K562 (cell line): ENCODE data around the gene SEPHS2. TPM values are rescaled to one million over a fixed set of nuclear protein-coding genes. Genes with fewer than 3 reads are reported as not detected.

Experiments used
- CBX2 ChIP-seq: fragments of 200-600 bp; sonication (generic); IDR thresholded peaks from one replicate; pipeline ENCODE4 v1.6.1; 2012; ENCODE audit warnings: mild to moderate bottlenecking, low read length, inconsistent platforms; ENCODE audit not compliant: insufficient read depth, poor library complexity, severe bottlenecking
- CEBPB ChIP-seq: fragments of 450-650 bp; IDR thresholded peaks from 2 replicates; pipeline ENCODE4 v1.6.1; 2016; ENCODE audit warnings: missing genetic modification characterization, missing compliant biosample characterization
- DACH1 ChIP-seq: fragments of 450-650 bp; IDR thresholded peaks from 2 replicates; pipeline ENCODE4 v1.6.1; 2018; ENCODE audit not compliant: partially characterized antibody
- DIDO1 ChIP-seq: fragments of 450-650 bp; IDR thresholded peaks from 2 replicates; pipeline ENCODE4 v1.6.1; 2016; ENCODE audit warnings: low read depth, missing biosample characterization, missing genetic modification characterization
- FOXK1 ChIP-seq: sonication (generic); formaldehyde crosslinking; IDR thresholded peaks from 2 replicates; pipeline ENCODE4 v1.8.0; 2022; ENCODE audit warnings: missing genetic modification reagents, mild to moderate bottlenecking, borderline replicate concordance
- GABPA ChIP-seq: fragments of 200-800 bp; sonication (Bioruptor generic); conservative IDR thresholded peaks from 2 replicates; pipeline ENCODE4 v1.6.1; 2016; ENCODE audit warnings: low read depth, missing genetic modification characterization, missing compliant biosample characterization
- GTF2F1 ChIP-seq: IDR thresholded peaks from 2 replicates; pipeline ENCODE4 v1.6.1; 2011; ENCODE audit warnings: low read depth, low read length, improper control_type of control experiment
- HBP1 ChIP-seq: fragments of 450-650 bp; formaldehyde crosslinking; IDR thresholded peaks from 2 replicates; pipeline ENCODE4 v1.4.0; 2022; ENCODE audit warnings: missing genetic modification characterization
- HLTF ChIP-seq: fragments of 450-650 bp; IDR thresholded peaks from 2 replicates; pipeline ENCODE4 v1.6.1; 2016
- HOMEZ ChIP-seq: fragments of 250-450 bp; sonication (Bioruptor Pico); IDR thresholded peaks from 2 replicates; pipeline ENCODE4 v1.4.0; 2020; ENCODE audit warnings: mild to moderate bottlenecking, moderate library complexity
- MEF2A ChIP-seq: IDR thresholded peaks from 2 replicates; pipeline ENCODE4 v1.6.1; 2011; ENCODE audit warnings: low read depth, mild to moderate bottlenecking, low read length, moderate library complexity; ENCODE audit not compliant: control insufficient read depth
- NBN ChIP-seq: fragments of 450-650 bp; IDR thresholded peaks from 2 replicates; pipeline ENCODE4 v1.6.1; 2016; ENCODE audit warnings: low read depth, mild to moderate bottlenecking
- NFATC3 ChIP-seq: fragments of 450-650 bp; IDR thresholded peaks from 2 replicates; pipeline ENCODE4 v1.6.1; 2017; ENCODE audit warnings: mild to moderate bottlenecking
- NFIX ChIP-seq: fragments of 250-450 bp; sonication (Bioruptor Pico); IDR thresholded peaks from 2 replicates; pipeline ENCODE4 v1.4.0; 2020; ENCODE audit warnings: low read depth, mild to moderate bottlenecking, moderate library complexity
- NONO ChIP-seq, 2 experiments: fragments of 200-400 bp in 1 of 2; fragments of 450-650 bp in 1 of 2; formaldehyde crosslinking in 1 of 2; IDR thresholded peaks; 2 replicates each; pipeline ENCODE4 v1.6.1; 2017; ENCODE audit warnings: low read depth in 2 of 2, mild to moderate bottlenecking in 2 of 2, moderate library complexity in 2 of 2, low read length in 1 of 2
- NRF1 ChIP-seq, 2 experiments: fragments of 450-650 bp; IDR thresholded peaks in 1 of 2; conservative IDR thresholded peaks in 1 of 2; 2 replicates each; pipeline ENCODE4 v1.6.1; 2014; ENCODE audit warnings: mild to moderate bottlenecking in 2 of 2
- POLR2B ChIP-seq: fragments of 450-650 bp; IDR thresholded peaks from 2 replicates; pipeline ENCODE4 v1.6.1; 2018; ENCODE audit warnings: low read depth; ENCODE audit not compliant: partially characterized antibody
- RCOR1 ChIP-seq, 2 experiments: IDR thresholded peaks; 2 replicates each; pipeline ENCODE4 v1.6.1; 2012; ENCODE audit warnings: low read depth in 2 of 2, low read length in 2 of 2, borderline replicate concordance in 1 of 2, improper control_type of control experiment in 1 of 2
- SRSF7 ChIP-seq: fragments of 200-400 bp; formaldehyde crosslinking; optimal IDR thresholded peaks from 2 replicates; pipeline ENCODE3; 2017; ENCODE audit warnings: mild to moderate bottlenecking, low read depth, low read length
- XRCC3 ChIP-seq: fragments of 450-650 bp; IDR thresholded peaks from 2 replicates; pipeline ENCODE4 v1.6.1; 2017; ENCODE audit warnings: mild to moderate bottlenecking, moderate library complexity
- XRCC5 ChIP-seq: fragments of 200-400 bp; formaldehyde crosslinking; IDR thresholded peaks from 2 replicates; pipeline ENCODE4 v1.6.1; 2017; ENCODE audit warnings: low read depth, mild to moderate bottlenecking, low read length
- ZEB2 ChIP-seq: fragments of 450-650 bp; IDR thresholded peaks from 2 replicates; pipeline ENCODE4 v1.6.1; 2016
- ZNF146 ChIP-seq: IDR thresholded peaks from one replicate; pipeline ENCODE4 v1.6.1; 2018; ENCODE audit warnings: missing compliant biosample characterization; ENCODE audit not compliant: unreplicated experiment
- ZNF444 ChIP-seq: fragments of 250-450 bp; sonication (Bioruptor Pico); IDR thresholded peaks from 2 replicates; pipeline ENCODE4 v1.4.0; 2020; ENCODE audit warnings: mild to moderate bottlenecking, moderate library complexity
- ZNF449 ChIP-seq: fragments of 250-450 bp; sonication (Bioruptor Pico); IDR thresholded peaks from 2 replicates; pipeline ENCODE4 v1.8.0; 2022; ENCODE audit warnings: moderate library complexity, mild to moderate bottlenecking, inconsistent platforms
- polyA plus RNA-seq, 8 experiments: library from polyadenylated mRNA; depleted of rRNA in 4 of 8; stranded (reverse) in 5 of 8; unstranded in 3 of 8; fragments of >200 nt; fragmentation: Nextera tagmentation in 2 of 8; fragmentation: Illumina TruSeq in 1 of 8; extraction: Ambion mirVana in 2 of 8; extraction: Trizol in 1 of 8; gene quantifications; 2 replicates each; pipeline versions ENCODE4 v1.2.1 to v1.2.3, GENCODE V29; 2011 to 2014; ENCODE audit warnings: inconsistent platforms in 1 of 8, missing spikeins in 1 of 8
- total RNA-seq, 7 experiments: library from RNA; depleted of rRNA in 6 of 7; stranded (reverse); fragments of >200 nt in 6 of 7; fragmentation: Illumina TruSeq in 2 of 7; extraction: Trizol in 2 of 7; gene quantifications; 2 replicates each; pipeline versions ENCODE4 v1.2.1 to v1.2.3, GENCODE V29; 2011 to 2021; ENCODE audit warnings: low replicate concordance in 1 of 7

The SEPHS2 gene
- total and polyA plus RNA-seq, 9 of the 15 experiments (the other 6 are each of a cell fraction or from before 2014, with no cell fraction given) = 20.9 to 90.6 (median 43.4) TPM

GRCh38 chr16:30445408-30446202, at the start of gene SEPHS2 (continued):
- TF ChIP-seq HOMEZ (CRISPR knock-in tag) (no peak), HLTF (no peak), HBP1 (CRISPR knock-in tag) (no peak), FOXK1 (peak; percentile 91; the same call in 1 of the 2 replicates), GABPA (tag) (peak; percentile 84), ZNF444 (no peak), CEBPB (tag) (peak; percentile 97), NFATC3 (0 out of 2 replicates have a peak, but pooled peaks have one; percentile 68), NRF1 (conservative IDR thresholded peaks at IDR 0.05 in 1 of 2, IDR thresholded peaks at IDR 0.05 in 1 of 2) (peak; percentile 16 to 34; a peak in 3 of 4 replicates), ZNF449 (CRISPR knock-in tag) (no peak), NONO (IDR thresholded peaks at IDR 0.05; ENCODE audit: low read depth in 2 of 2, low read length in 1 of 2) (peak; percentile 50 to 63; a peak in 2 of 4 replicates), DACH1 (no peak), XRCC3 (no peak), RCOR1 (IDR thresholded peaks at IDR 0.05; ENCODE audit: borderline replicate concordance in 1 of 2, low read depth in 2 of 2, low read length in 2 of 2) (peak in 1 of 2 experiments; percentile 38; a peak in 1 of 4 replicates), DIDO1 (tag) (no peak), GTF2F1 (peak; percentile 45; the same call in 1 of the 2 replicates), XRCC5 (peak; percentile 29; the same call in 1 of the 2 replicates), NBN (peak; percentile 44; the same call in 1 of the 2 replicates), SRSF7 (no peak), NFIX (no peak), POLR2B (peak; percentile 95), CBX2 (no peak), MEF2A (no peak), ZNF146 (CRISPR knock-in tag) (no peak), ZEB2 (0 out of 2 replicates have a peak, but pooled peaks have one; percentile 5)
